ENCODE data around the gene ARRDC2. TPM values are rescaled to one million over a fixed set of nuclear protein-coding genes. Genes with fewer than 3 reads are reported as not detected.

ARRDC2 gene
- total RNA-seq, 1 donor from 2014 or later, result 54.5 TPM

- H3K9me3 ChIP-seq, result no peaks in the 10 kb centered on the region
- no peak for DNase-seq (ENCODE audit: extremely low spot score in 2 of 2)
- no peak overlapping the region for H3K4me3 ChIP-seq
- no peaks in the 10 kb centered on the region for H3K36me3 ChIP-seq
- peaks cover 16% of the 10 kb centered on the region for H3K4me1 ChIP-seq
- intact Hi-C loops (cut with DNase I), result no loop called here
- TF ChIP-seq CTCF (IDR thresholded peaks at IDR 0.05) (no peak), POLR2AphosphoS5 (IDR thresholded peaks at IDR 0.05; ENCODE audit: insufficient read depth in 1 of 2, low read depth in 1 of 2) (no peak), POLR2A (IDR thresholded peaks at IDR 0.05) (no peak)
- H3K27ac ChIP-seq, result peak overlapping the region; percentile 89
- no peaks in the 10 kb centered on the region for H3K27me3 ChIP-seq
Measured at GRCh38 chr19:18057557-18057956, 49.6 kb downstream of the ARRDC2 start.

GRCh38 chr19:18058208-18059009, 50.4 kb downstream of the ARRDC2 start:
- intact Hi-C loops (cut with DNase I), result loop anchor here (2.0 kb wide), 1 partner anchor 52 kb away; no protein-coding TSS in a partner anchor
- peaks cover 16% of the 10 kb centered on the region for H3K4me1 ChIP-seq
- DNase-seq (ENCODE audit: extremely low spot score in 2 of 2), result no peak
- no peaks in the 10 kb centered on the region for H3K36me3 ChIP-seq
- no peaks in the 10 kb centered on the region for H3K27me3 ChIP-seq
- H3K27ac ChIP-seq, result peak overlapping the region; percentile 89
- H3K4me3 ChIP-seq, result peak overlapping the region; percentile 20 to 27
- peak; percentile 67 to 87 for TF ChIP-seq POLR2AphosphoS5 (IDR thresholded peaks at IDR 0.05; ENCODE audit: insufficient read depth in 1 of 2, low read depth in 1 of 2)
- peak; percentile 93 to 98 (median 97) for TF ChIP-seq CTCF (IDR thresholded peaks at IDR 0.05)
- no peak for TF ChIP-seq POLR2A (IDR thresholded peaks at IDR 0.05)
- H3K9me3 ChIP-seq, result no peaks in the 10 kb centered on the region

GRCh38 chr19:18059297-18059696, 51.3 kb downstream of the ARRDC2 start:
- Histone ChIP-seq H3K4me3 (no peak overlapping the region), H3K27me3 (no peaks in the 10 kb centered on the region), H3K36me3 (no peaks in the 10 kb centered on the region), H3K9me3 (no peaks in the 10 kb centered on the region), H3K4me1 (peaks cover 16% of the 10 kb centered on the region), H3K27ac (no peak overlapping the region)
- no peak for DNase-seq (ENCODE audit: extremely low spot score in 2 of 2)
- TF ChIP-seq CTCF (IDR thresholded peaks at IDR 0.05) (no peak), POLR2A (IDR thresholded peaks at IDR 0.05) (no peak), POLR2AphosphoS5 (IDR thresholded peaks at IDR 0.05; ENCODE audit: insufficient read depth in 1 of 2, low read depth in 1 of 2) (no peak)
- intact Hi-C loops (cut with DNase I), result loop anchor here (2.0 kb wide), 1 partner anchor 52 kb away; no protein-coding TSS in a partner anchor

- Histone ChIP-seq H3K9me3 (no peaks in the 10 kb centered on the region), H3K27ac (no peak overlapping the region), H3K4me1 (peaks cover 16% of the 10 kb centered on the region), H3K4me3 (no peak overlapping the region), H3K27me3 (no peaks in the 10 kb centered on the region), H3K36me3 (no peaks in the 10 kb centered on the region)
- TF ChIP-seq POLR2AphosphoS5 (IDR thresholded peaks at IDR 0.05; ENCODE audit: insufficient read depth in 1 of 2, low read depth in 1 of 2) (no peak), CTCF (IDR thresholded peaks at IDR 0.05) (no peak), POLR2A (IDR thresholded peaks at IDR 0.05) (no peak)
- intact Hi-C loops (cut with DNase I), result loop anchor here (2.0 kb wide), 1 partner anchor 53 kb away; no protein-coding TSS in a partner anchor
- DNase-seq (ENCODE audit: extremely low spot score in 2 of 2), result no peak
Measured at GRCh38 chr19:18059902-18060301, 51.9 kb downstream of the ARRDC2 start.

GRCh38 chr19:18060472-18060871, 52.5 kb downstream of the ARRDC2 start:
- TF ChIP-seq CTCF (IDR thresholded peaks at IDR 0.05) (no peak), POLR2AphosphoS5 (IDR thresholded peaks at IDR 0.05; ENCODE audit: insufficient read depth in 1 of 2, low read depth in 1 of 2) (no peak), POLR2A (IDR thresholded peaks at IDR 0.05) (no peak)
- intact Hi-C loops (cut with DNase I), result no loop called here

More at GRCh38 chr19:18060472-18060871, 52.5 kb downstream of the ARRDC2 start:
- Histone ChIP-seq H3K4me1 (peaks cover 16% of the 10 kb centered on the region), H3K27ac (no peak overlapping the region), H3K4me3 (no peak overlapping the region), H3K27me3 (no peaks in the 10 kb centered on the region), H3K9me3 (no peaks in the 10 kb centered on the region), H3K36me3 (no peaks in the 10 kb centered on the region)
- no peak for DNase-seq (ENCODE audit: extremely low spot score in 2 of 2)

All from vagina (tissue), 2 donors.